ENCODE data around the gene CKLF. TPM values are rescaled to one million over a fixed set of nuclear protein-coding genes. Genes with fewer than 3 reads are reported as not detected.
"Not testable (repeated sequence)": the region's sequence is repeated elsewhere in the genome, so short reads cannot be mapped to it uniquely, and the experiment has no call there.

CKLF gene
- total and polyA plus RNA-seq, 7 donors = 24.1 to 57.4 (median 46.7) TPM

- TF ChIP-seq POLR2A (IDR thresholded peaks at IDR 0.05) = no peak
- TF ChIP-seq CTCF (IDR thresholded peaks at IDR 0.05) = no peak
- no peak for TF ChIP-seq EP300 (IDR thresholded peaks at IDR 0.05)
- TF ChIP-seq POLR2AphosphoS5 (IDR thresholded peaks at IDR 0.05) = no peak
- H3K36me3 ChIP-seq = peaks cover 0 to 55% (median 11%) of the 10 kb centered on the region in 4 donors
- H3K27ac ChIP-seq = peak overlapping the region; percentile 57 to 63 (median 60)
- peak; percentile 74 for DNase-seq
- H3K4me3 ChIP-seq = no peak overlapping the region
- H3K4me1 ChIP-seq = peaks cover 0 to 33% (median 27%) of the 10 kb centered on the region in 4 donors
- WGBS, 2 donors = 84 to 89% methylated on average over 12 of the region's 12 CpGs
- H3K27me3 ChIP-seq = no peaks in the 10 kb centered on the region
- no peaks in the 10 kb centered on the region for H3K9me3 ChIP-seq
- intact Hi-C loops (cut with DNase I) = no loop called here
Measured at GRCh38 chr16:66510711-66511601, 41.4 kb upstream of the CKLF start.

GRCh38 chr16:66511602-66512271 lies 40.6 kb upstream of the CKLF start:
- TF ChIP-seq EP300 (IDR thresholded peaks at IDR 0.05) (no peak), POLR2AphosphoS5 (IDR thresholded peaks at IDR 0.05) (no peak), CTCF (IDR thresholded peaks at IDR 0.05) (no peak), POLR2A (IDR thresholded peaks at IDR 0.05) (no peak)
- intact Hi-C loops (cut with DNase I) = no loop called here
- no peaks in the 10 kb centered on the region for H3K9me3 ChIP-seq
- no peak overlapping the region for H3K4me3 ChIP-seq
- peaks cover 0 to 55% (median 11%) of the 10 kb centered on the region in 4 donors for H3K36me3 ChIP-seq
- H3K27me3 ChIP-seq = no peaks in the 10 kb centered on the region
- peak; percentile 61 for DNase-seq
- H3K4me1 ChIP-seq = peaks cover 0 to 41% (median 35%) of the 10 kb centered on the region in 4 donors
- H3K27ac ChIP-seq = peak overlapping the region; percentile 57 to 63 (median 60)
- 78 to 89% methylated on average over 13 of the region's 13 CpGs for WGBS, 2 donors

GRCh38 chr16:66512272-66513110 lies 39.9 kb upstream of the CKLF start:
- DNase-seq = peak; percentile 63
- WGBS, 2 donors = 90 to 93% methylated on average over 15 of the region's 15 CpGs
- Histone ChIP-seq H3K9me3 (no peaks in the 10 kb centered on the region), H3K4me1 (peaks cover 0 to 48% (median 42%) of the 10 kb centered on the region in 4 donors), H3K27me3 (no peaks in the 10 kb centered on the region), H3K27ac (peak overlapping the region; percentile 57 to 63 (median 60)), H3K36me3 (peaks cover 0 to 50% (median 8%) of the 10 kb centered on the region in 4 donors), H3K4me3 (no peak overlapping the region)
- TF ChIP-seq POLR2AphosphoS5 (IDR thresholded peaks at IDR 0.05) (no peak), CTCF (IDR thresholded peaks at IDR 0.05) (no peak), EP300 (IDR thresholded peaks at IDR 0.05) (no peak), POLR2A (IDR thresholded peaks at IDR 0.05) (no peak)
- intact Hi-C loops (cut with DNase I) = no loop called here

GRCh38 chr16:66513111-66513723 lies 39.2 kb upstream of the CKLF start:
- Histone ChIP-seq H3K4me3 (no peak overlapping the region), H3K4me1 (peaks cover 0 to 54% (median 49%) of the 10 kb centered on the region in 4 donors), H3K9me3 (no peaks in the 10 kb centered on the region), H3K36me3 (peaks cover 0 to 43% (median 8%) of the 10 kb centered on the region in 4 donors), H3K27me3 (no peaks in the 10 kb centered on the region), H3K27ac (peak overlapping the region in 1 of 4 donors; percentile 63)
- WGBS, 2 donors = 82 to 86% methylated on average over 8 of the region's 8 CpGs
- intact Hi-C loops (cut with DNase I) = no loop called here
- DNase-seq = peak; percentile 46
- no peak for TF ChIP-seq POLR2AphosphoS5 (IDR thresholded peaks at IDR 0.05)
- no peak for TF ChIP-seq EP300 (IDR thresholded peaks at IDR 0.05)
- TF ChIP-seq POLR2A (IDR thresholded peaks at IDR 0.05) = no peak
- no peak for TF ChIP-seq CTCF (IDR thresholded peaks at IDR 0.05)

- H3K36me3 ChIP-seq = peaks cover 0 to 35% (median 8%) of the 10 kb centered on the region in 4 donors
- WGBS, 2 donors = 98% methylated on average over 12 of the region's 17 CpGs
- H3K4me3 ChIP-seq; H3K9me3 ChIP-seq; H3K27me3 ChIP-seq; intact Hi-C loops (cut with DNase I); H3K27ac ChIP-seq: not testable (repeated sequence)
- peaks cover 0 to 54% (median 51%) of the 10 kb centered on the region in 4 donors for H3K4me1 ChIP-seq
- DNase-seq = peak; percentile 52
Measured at GRCh38 chr16:66514391-66514790, 38.0 kb upstream of the CKLF start.

GRCh38 chr16:66514980-66515595 lies 37.3 kb upstream of the CKLF start:
- H3K4me3 ChIP-seq; DNase-seq; intact Hi-C loops (cut with DNase I); H3K9me3 ChIP-seq; H3K27me3 ChIP-seq: not testable (repeated sequence)
- 94 to 95% methylated on average over 10 of the region's 10 CpGs for WGBS, 2 donors
- Histone ChIP-seq H3K4me1 (peaks cover 0 to 60% (median 51%) of the 10 kb centered on the region in 4 donors), H3K36me3 (peaks cover 0 to 31% (median 8%) of the 10 kb centered on the region in 4 donors), H3K27ac (peak overlapping the region; percentile 87 to 94 (median 90))
